GM21723 (cell line): Measurements from ENCODE around the gene GCSH.
A peak's percentile ranks its signal among the peaks of the same experiment; 100 is the strongest.

Experiments used
- ATAC-seq: cut with Tn5 transposase; IDR thresholded peaks from one replicate; pipeline ENCODE4 v1.9.1; 2021; ENCODE audit warnings: mild to moderate bottlenecking, moderate library complexity; ENCODE audit not compliant: unreplicated experiment

The GCSH gene

DNA sequence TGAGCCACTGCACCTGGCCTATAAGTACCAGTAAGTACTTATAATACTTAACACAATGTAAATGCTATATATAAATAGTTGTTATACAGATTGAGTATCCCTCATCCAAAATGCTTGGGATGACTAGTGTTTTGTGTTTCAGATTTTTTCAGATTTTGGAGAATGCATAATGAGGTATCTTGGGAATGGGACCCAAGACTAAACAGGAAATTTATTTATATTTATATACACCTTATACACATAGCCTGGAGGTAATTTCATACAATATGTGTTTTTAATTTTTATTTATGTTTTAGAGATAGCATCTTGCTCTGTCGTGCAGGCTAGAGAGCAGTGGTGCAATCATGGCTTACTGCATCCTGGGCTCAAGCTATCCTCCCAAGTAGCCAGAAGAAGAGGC is 9.8 kb upstream of the GCSH start:
- no peak for ATAC-seq

DNA sequence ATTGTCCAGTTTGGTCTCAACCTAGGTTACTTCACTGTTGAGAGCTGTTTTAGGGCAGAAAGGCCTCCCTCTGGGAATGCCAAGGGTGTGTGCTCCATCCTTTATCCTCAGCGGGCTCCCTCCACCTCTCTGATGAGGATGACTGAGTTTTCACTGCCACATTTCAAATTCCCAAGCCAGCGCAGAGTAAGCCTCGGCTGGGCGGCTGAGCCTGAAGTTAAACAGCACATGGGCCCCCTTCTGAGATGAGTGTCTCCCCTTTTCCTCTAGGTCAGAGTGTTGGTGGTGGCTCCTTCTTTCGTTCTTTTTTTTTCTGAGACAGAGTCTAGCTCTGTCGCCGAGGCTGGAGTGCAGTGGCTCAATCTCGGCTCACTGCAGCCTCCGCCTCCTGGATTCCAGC is 5.5 kb upstream of the GCSH start:
- no peak for ATAC-seq

DNA sequence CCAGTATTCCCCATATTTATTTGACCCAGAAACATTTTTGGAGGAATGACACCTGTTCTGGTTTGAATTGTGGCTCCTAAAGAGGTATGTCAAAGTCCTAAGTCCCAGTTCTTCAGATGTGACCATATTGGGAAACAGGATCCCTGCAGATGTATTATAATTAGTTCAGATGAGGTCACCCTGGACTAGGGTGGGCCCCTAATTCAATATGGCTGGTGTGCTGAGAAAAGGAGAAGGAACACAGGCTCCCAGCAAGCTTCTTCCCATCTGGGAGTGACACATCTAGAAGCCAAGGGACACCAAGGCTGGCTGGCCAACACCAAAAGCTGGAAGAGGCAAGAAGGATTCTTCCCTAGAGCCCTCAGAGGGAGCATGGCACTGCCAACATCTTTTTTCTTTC is 3.8 kb upstream of the GCSH start:
- ATAC-seq, result no peak

DNA sequence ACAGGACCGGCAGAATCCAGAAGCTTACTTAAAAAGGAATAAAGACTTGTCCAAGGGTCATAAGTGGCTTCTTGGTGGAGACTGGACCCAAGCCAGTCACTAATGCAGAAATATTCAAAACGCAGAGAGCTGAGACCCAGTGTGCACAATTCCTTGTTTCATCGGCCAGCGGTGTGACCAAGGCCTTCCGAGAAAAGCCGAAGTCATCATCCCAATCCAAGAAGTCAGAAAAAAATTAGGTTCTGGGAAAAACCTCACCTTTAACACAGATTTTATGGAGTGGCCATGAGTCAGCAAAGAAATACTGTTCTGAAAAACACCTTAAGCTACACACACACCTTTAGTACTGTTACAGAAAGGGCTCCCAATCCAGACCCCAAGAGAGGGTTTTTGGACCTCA is 1.0 kb upstream of the GCSH start:
- no peak for ATAC-seq

DNA sequence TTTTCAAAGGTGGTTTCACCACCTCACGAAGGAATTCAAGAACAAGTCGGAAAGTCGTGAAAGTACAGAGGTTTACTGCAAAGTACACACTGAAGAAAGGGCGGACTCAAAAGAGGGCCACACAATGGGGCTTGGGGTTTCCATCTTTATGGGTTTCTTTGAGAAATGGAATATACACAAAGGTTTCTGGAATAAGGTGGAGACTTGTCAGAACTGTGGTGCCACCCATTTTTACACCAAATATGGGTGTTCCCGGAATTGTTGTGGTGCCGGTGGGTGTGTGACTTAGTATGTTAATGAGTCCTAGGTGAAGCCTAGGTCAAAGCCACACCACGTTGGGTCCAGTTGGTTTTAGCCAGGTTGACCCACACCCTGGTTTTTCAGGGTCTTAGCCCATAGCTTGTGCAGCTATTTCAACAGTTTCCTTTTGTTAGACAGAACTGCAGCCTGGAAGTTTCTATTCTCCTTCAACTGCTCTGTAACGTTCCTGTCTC is 567 bp upstream of the GCSH start:
- ATAC-seq, result no peak

DNA sequence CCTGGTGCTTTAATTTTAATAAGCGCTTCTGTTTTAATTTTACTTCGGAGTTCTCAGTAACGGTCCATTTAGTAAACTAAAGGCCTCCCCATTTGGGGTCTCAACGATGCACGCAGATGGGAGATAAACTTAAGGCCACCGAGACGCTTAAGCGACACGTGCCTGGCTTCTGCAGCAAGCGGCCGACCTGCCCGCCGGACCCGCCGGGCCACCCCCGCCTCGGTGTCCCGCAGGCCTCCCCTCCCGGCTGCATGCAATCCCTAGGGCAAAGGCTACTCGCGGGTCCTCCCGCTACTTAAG is 592 bp downstream of the GCSH start:
- ATAC-seq, result no peak

DNA sequence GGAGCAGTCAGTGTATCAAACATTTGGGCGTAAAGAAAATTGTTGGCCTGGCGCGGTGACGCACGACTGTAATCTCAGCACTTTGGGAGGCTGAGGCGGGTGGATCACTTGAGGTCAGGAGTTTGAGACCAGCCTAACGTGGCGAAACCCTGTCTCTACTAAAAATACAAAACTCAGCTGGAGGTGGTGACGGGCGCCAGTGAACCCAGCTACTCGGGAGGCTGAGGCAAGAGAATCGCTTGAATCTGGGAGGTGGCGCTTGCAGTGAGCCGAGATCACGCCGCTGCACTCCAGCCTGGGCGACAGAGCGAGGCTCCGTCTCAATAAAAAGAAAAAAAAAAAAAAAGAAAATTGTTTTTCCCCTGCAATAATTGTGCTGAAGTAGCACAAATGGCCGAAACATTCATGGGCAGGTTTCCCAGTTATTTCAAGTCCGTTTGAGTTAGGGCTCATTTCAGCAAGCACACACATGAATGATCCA is 1.4 kb downstream of the GCSH start:
- ATAC-seq, result no peak

DNA sequence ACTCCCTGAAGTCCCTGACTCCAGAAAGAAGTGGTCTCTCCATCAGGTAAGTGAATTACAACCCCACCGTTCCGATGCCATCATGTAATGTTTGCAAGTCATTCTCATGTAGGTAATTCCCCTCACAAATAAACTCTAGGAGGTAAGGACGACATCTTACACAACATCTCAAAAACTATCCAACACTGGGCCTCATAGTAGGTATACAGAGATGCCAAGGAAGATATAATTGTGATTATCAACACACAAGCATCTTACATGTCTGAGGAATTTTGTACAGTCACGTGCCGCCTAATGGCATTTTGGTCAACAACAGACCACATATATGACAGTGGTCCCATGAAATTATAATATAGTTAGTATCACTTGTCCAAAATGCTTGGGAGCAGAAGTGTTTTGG is 7.4 kb downstream of the GCSH start:
- no peak for ATAC-seq

DNA sequence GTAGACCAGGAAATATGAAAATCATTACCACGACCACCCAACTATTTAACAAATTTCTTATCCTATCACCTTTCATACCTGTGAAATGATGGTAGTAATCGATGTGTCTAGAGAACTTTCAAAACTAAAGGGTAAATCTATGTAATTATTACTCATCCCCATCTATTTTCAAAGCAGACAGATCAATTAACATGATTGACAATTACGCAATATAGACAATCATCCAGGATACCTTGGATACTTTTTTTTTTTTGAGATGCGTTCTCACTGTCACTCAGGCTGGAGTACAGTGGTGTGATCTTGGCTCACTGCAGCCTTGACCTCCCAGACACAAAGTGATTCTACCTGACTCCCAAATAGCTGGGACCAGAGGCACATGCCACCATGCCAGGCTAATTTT is 15.2 kb downstream of the GCSH start:
- ATAC-seq, result no peak

DNA sequence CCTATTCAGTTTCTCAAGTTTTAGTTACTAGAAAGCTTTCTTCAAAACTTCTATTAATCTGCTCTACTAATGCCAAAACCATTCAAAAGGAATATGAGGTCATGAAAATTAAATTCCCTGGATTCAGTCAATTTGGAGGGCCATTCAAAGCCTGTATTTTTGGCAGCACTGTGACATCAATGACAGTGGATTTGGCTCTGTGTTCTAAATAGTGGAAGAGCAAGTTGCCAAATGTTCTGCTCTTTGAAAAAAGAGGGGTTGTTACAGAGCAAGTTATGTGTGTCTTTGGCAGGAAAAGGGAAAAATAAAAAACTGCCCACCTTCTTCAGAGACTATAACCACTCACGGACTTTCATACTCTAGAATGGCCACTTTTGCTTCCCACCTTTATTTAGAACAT is 16.0 kb downstream of the GCSH start:
- no peak for ATAC-seq

DNA sequence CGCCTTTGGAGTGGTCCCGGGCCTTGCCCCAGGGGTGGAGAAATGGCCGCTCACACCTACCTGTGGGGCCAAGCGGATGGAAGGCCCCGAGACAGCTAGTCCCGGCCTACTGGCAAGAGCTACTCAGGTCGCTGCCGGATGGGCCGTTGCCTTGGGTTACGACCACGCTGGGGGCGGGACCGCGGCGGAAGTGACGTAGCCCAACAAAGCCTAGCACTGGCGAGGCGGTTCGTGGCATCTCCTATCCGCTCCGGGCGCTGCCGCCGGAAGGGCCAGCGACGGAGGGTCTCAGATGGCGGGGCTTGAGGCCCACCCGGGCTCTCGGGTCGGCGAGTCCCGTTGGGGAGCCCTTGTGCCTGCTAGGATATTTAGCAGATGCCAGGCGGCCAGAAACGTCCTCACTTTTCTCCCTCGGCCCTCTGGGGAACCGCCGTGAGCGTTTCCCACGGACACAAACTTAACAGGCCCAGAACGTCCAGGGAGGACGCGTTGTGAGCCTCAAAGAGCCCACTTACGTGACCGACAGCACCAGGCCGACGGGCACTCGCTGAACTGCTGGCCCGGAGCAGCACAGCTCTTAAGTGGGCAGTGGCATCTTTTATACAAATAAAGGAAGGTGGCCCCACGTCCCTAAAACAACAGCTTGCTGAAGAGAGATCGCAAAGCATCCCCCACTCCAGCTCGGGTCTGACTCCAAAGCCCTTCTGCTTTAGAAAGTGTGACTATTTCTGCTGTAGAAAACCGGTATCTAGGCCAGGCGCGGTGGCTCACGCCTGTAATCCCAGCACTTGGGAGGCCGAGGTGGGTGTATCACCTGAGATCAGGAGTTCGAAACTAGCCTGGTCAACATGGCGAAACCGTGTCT is 18.9 kb downstream of the GCSH start, which contains the start of gene C16orf46:
Gene C16orf46, minus strand, starts transcription at position 163 of the 865 bp plus-strand sequence. CDS start 13,283 bp downstream, outside the sequence.
- peak; percentile 97 for ATAC-seq

DNA sequence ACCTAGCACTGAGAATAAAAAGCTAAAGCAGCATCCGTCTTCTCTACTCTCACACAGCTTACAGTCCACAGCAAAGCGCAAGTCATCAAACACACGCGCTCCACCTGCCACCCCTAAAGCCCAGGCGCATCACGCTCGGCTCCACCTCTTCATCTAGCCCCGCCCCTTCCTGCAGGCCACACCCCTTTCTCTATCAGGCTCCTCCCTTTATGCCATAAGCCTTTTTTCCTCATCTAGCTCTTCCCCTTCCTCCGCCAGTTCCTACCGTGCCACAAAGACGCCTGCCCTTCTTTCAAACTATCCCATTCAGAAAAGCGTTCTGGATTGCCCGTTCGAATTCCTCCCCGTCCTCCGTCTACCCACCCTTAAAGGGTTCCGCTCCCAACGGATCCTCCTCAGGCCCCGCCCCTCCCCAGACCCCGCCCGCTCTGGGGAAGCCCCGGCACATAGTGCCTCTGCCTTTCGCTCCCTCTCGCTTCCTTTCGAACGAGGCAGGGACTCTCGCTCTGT is 19.6 kb downstream of the GCSH start:
- peak; percentile 89 for ATAC-seq

DNA sequence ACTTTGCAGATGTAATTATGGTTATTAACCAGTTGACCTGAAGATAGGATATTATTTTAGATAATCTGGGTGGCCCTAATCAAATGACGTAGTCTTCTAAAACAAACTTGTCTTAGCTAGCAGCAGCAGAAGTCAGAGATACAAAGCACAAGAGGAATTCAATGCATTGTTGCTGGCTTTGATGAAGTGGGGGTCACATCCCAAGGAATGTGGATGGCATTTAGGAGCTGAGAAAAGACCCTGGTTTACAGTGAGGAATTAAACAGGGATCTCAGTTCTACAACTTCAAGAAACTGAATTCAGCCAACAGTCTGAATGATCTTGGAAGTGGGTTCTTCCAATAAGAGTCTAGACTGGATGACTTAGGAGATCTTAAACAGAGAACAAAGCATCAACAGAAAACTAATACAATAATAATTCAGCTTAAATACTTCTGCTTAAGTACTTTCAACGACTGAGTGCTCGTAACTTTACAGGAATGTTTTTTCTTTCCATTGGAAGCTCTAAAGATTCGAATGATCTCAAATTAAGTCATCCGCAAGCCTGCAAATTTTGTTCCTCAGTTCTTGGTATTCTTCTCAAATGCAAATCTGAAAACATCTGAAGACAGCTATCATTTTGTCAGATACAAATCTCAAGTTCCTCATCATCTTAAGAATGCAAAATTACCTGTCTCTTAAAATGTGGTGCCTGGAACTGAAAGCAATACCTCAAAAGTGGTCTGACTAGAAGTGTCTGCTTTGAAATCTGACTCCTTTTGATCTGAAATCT is 22.4 kb downstream of the GCSH start:
- ATAC-seq, result no peak

DNA sequence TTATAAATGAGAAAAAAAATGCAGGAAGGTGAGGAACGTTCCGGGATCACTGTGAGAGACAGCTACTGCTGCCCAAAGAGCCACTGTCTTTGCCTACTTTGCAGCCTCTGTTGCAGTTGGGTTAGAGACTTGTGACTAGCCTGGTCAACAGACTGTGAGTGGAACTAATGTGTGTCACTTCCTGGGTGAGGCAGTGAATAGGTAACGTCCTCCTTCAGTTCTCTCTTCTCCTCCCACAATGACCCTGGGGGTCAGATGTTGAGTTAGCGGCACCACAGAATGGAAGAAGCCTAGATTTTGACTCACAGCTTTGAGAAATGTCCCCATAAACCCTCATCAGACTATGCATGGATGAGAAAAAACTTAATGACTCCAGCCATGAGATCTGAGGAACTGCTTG is 24.4 kb downstream of the GCSH start:
- ATAC-seq, result no peak

DNA sequence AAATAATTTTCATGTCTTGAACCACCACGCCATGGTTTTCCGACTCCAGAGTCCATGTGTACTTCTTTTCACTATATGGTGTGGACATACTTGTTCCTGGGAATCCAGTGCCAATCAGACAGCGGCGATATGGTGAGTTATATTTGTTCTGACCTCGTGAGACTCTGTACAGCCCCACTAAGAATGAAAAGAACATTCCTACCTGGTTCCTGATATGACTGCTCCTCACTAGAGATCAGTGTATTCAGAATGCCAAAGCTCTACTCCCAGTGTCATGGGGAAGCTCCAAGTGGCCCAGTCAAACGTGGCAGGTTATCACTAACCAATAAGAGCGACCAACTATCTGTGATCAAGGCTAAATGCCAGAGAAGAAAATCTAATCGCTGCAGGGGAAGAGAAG is 25.2 kb downstream of the GCSH start:
- no peak for ATAC-seq

DNA sequence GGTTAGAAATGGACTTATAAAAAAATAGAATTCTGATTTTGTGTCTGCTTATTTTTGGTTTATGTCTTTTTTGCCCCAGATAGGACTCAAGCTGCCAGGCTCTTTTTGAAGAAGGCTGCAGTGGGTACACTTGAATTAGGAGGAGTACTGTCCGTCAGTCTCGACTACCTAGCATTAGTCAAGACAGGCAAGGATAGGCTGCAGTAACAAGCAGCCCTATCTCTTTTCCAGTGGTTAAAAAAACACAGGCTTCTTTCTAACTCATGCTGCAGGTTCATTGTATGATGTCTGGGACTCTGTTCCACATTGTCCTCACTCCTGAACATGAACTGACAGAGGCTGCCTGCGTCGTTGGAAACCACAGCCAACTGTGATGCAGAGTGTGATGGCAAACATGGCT is 27.1 kb downstream of the GCSH start:
- ATAC-seq, result no peak

DNA sequence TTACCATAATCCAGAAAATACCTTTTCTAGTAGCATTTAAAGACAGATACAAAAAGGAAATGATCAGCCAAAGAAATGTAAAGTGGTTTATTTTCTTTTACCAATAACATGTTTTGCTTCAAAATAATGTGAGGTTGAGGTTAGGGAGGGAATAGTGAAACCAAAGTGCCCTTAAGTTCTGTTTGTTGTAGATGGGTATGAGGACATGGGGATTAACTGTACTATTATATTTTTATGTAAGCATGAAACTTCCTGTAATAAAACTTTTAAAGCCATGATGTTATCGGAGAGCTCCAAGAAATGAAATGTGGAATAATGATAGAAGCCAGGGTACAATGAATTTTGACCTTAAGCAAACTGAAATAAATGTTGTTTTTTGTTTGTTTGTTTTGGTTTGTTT is 29.0 kb downstream of the GCSH start:
- no peak for ATAC-seq

DNA sequence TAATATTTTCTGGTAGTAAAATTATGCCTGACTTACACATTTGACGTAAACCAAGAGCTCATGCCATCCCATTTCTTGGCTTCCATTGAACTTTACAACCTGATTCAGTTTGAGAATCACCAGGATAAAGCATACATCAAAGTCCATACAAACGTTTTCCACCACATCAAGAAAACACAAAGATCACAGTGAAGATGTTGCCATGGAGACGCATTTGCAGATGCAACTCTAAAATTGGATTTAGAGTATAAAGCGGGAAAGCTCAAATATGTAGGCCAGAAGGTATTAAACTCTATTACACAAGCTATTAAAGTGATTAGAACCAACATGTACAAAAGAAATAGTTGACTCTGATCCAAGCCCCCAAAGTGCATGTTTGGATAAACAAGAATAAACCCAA is 29.5 kb downstream of the GCSH start:
- no peak for ATAC-seq

DNA sequence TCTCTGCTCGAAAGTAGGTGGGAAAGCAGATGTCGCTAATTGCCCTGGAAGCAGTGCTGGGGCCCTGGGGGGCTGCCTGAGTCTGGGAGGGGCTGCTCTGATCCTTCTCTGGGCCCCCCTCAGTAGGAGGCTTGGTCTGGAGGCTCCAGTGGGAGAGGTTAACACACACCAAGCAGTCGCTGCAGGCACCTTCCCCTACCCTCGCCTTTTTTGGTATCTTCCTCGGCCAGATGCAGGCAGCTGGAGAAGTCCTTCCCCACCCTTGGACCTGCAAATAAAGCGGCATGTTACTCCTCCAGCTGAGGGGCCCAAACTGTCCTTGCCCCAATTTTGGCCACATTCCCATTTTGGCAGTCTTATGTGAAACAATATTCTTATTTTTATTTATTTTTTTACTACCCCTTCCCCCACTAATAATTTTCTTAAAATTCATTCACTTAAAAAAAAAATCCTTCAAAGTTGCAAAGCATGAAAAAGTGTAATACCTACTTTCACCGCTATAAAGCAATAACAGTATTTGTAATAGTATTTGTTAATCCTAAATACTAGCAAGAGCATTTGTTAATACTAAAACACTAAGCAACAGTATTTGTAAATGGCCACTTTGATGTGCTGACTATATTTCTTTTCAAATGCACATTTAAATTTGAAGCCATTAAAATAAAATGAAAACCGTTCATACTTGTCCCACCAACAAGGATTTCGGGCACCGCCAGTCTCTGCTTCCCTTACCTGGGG is 34.2 kb downstream of the GCSH start:
- ATAC-seq, result no peak

DNA sequence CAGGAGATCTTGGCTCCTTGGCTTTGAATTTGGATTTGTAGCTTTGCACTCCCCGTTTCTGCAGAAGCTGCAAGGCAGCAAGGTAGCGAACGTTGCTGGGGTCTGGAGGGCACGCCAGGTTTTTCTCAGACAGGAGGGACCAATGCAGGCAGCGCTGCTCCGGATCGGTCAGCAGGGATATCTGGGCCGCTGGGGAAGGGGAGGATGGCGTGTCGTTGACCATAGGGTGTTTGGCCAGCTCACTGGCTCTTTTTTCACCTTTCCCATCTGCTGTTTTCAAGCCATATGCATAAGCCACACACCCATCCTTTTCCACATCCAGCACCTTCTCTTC is 34.9 kb downstream of the GCSH start:
- no peak for ATAC-seq

DNA sequence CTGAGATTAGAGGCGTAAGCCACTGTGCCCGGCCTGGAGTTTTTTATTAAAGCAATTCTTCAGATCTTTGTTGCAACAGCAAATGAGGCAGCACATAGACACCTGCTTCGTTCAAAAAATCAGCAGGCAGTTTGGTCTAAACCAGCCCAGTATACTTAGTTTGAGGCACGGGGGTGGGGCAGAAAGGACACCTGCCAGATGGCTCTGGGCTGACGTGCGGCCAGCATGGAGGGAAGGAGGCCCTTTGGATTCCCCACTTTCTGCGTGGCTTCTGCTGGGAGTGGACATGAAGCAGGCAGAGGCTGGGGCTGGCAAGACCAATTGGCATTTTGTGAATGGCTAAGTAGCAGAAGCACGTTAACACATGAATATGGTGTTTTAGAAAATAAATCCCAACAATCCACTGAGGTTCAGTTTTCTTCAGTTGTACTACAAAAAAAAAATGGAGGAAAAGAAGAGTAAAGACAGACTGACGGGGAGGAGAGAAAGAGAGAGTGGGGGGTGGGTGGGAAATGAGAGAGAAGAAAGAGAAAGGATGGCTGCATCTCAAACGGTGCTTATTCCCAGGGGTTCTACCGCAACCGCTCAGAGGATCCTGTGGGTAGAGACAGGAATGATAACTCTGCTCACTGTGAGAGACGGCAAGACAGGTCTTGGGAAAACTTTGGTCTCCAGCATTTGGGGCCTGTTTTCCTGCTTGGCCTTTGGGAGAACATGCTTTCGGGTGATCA is 35.5 kb downstream of the GCSH start:
- no peak for ATAC-seq
